Nucleus accumbens (tissue), 56 donors: Measurements from ENCODE around the gene HINT3.
"Not testable (repeated sequence)": the region's sequence is repeated elsewhere in the genome, so short reads cannot be mapped to it uniquely, and the experiment has no call there.

Source experiments
- DNase-seq, 56 donors: peaks; one replicate each; lab custom pipeline; 2025; lab: John Stamatoyannopoulos, UW

HINT3 gene

DNA sequence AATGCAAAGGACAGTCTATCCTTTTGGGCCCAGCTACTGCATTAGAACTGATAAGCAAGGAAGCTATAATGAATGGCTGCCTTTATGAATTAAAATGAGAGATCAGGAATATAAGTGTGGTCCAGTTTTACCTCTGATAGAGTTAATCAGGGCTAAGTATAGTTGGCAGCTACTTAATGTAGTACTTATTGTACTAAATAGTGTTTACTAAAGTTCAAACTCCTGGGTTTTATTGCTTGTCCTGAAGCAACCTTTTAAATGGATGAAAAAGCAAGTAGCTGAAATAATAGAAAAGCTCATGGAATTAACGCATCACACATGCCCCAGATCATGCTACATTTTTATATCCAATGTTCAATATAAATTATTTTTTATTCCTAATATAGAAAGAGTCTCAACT lies 35.1 kb downstream of the HINT3 start:
- no peak for DNase-seq

DNA sequence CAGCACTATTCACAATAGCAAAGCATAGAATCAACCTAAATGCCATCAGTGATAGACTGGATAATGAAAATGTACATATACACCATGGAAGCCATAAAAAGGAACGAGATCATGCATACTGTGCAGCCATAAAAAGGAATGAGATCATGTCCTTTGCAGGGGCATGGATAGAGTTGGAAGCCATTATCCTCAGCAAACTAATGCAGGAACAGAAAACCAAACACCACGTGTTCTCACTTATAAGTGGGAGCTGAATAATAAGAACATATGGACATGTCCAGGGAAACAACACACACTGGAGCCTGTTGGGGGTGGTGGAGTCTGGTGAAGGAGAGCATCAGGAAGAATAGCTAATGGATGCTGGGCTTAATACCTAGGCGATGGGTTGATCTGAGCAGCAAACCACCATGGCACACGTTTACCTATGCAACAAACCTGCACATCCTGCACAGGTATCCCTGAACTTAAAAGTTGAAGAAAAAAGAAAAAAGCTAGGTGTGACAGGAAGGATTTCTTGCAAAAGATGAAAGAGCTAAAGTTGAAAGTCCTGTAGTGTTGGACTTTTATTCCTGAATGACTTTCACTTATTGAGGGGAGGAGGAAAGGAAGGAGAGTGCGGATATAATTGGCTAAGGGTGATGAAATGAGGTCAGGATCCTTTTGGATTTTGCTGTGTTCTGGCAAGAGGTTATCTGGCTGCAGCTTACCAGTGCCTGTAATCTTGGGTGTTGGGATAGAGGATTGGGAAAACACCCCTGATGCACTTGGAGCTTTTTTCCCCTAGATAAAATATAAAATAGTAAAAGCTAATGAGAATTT lies 38.3 kb downstream of the HINT3 start:
- no peak for DNase-seq

DNA sequence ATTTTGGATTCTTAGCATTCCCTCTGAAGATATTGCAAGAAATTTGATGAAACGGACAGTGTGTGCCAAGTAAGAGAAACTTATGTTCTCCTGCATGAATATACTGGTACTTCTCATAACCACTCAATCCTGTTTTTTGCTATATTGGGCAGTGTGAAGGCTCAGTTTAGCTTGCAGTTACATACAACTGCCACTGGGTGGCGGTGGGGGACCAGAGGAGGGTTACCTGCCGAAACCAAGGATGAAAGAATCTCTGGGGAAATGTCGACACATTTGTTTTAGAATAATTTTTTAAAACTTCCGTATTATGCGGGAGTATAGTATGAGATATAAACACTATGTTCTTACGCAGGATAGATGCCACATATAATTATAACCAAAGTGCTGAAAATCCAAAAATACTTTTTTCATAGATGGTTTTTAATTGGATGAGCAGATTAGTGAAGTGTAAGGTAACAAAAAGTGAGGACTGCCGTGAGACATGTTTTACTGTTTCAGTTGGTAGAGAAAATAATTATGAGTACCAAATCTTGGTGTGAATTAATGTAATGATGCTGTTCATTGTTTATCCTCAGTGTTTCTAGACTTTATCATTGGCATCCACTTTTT lies 39.5 kb downstream of the HINT3 start:
- DNase-seq = peak in 47 of 56 donors; percentile 1 to 79 (median 26)

DNA sequence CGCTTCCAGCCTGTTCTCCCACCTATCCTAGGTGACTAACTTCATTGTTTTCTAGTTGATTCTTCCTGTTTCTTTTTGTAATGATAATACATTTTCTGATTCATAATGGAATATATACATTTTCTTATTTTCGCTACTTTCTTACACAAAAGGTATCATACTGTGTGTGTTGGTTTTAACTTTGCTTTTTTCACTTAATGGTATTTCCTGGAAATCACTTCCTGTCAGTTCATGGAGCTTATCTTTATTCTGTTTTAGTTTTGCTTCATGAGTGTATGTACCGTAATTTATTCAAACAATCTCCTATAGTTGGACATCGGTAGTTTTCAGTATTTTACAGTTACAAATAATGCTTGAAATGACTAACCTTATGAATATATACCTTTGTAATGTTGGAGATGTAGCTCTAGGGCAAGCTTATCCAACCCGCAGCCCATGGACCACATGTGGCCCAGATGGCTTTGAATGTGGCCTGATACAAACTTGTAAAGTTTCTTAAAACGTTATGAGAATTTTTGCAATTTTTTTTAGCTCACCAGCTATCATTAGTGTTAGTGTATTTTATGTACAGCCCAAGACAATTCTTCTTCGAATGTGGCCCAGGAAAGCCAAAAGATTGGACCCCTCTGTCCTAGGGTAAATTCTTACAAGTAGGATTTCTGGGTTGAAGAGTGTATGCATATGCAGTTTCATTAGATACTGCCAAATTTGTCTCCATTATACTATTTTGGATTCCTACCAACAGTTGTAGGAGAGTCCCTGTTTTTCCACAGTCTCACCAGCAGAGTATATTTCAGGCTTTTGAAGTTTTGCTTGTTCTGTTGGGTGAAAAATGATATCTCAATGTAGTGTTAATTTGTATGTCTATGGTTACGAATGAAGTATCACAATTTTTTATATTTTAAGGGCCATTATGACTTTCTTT lies 46.4 kb downstream of the HINT3 start:
- DNase-seq = no peak

DNA sequence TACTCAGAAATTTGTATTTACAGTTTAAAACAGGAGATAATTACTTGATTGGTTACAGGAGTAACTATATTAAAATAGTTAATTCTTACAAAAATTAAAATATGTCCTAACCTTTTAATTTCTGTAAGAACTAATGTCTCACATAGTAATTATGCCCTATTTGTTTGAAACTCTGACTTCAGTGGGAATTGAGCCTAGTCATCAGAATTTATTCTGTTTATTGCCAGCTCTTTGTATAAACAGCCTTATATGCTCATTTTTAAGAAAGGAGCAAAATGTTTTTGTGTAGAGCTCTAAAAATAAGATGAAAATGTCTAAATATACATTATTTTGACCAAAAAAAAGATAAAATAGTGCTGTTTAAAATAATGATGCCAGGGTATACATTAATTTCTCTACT lies 51.2 kb downstream of the HINT3 start:
- no peak for DNase-seq

DNA sequence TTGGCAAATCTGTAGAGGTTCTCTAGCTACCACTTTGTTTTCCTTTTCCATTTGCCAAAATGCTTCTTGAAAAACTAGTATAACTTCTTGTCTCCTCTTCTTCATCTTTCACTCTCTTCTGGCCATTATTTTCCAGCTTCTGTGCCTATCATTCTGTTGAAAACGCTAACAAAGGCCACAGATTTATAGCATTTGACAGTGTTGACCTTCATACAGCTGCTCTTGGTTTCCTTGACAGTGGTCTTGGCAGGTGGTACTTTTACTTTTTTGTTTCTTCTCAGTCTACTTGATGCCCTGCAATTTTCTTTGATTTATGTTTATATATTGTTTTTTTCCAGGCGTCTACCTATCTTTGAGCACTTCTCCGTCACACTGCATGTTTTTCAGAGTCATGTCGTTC lies 53.5 kb downstream of the HINT3 start:
- DNase-seq = no peak

DNA sequence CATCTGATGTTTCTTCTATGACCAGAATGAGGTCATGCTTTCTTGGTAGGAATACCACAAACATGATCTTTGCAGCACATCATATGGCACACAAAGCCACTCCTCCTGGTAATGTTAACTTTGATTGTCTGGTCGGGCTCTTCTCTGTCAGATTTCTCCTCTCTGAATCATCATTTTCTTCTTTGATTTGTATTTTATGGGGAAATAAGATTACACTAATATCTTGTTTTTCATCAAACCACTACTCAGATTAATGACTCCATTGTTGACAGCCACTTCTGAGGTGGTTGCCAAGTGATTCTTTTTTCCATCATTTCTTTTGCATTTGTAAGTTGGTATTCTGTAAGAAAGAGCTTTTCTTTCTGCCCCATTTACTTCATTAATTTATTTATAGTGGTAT lies 59.3 kb downstream of the HINT3 start:
- DNase-seq = no peak

DNA sequence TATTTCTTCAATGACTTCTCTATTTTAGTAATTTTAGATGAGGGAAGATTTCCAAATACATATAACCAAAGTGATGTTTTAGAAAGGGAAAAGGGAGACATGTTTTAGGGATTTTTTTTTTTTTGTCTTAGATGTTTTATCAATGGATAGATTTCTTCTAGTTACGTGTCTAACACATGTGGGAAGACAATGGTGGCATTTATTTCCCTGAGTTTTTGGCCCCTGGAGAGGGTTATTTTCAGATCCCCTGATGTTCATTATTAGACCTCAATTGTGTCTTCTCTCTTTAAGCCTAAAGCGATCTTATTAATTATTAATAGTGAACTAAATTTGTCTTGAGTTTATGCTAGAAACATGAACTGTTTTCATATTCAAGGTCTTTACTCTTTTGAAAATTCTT lies 60.0 kb downstream of the HINT3 start:
- no peak for DNase-seq

DNA sequence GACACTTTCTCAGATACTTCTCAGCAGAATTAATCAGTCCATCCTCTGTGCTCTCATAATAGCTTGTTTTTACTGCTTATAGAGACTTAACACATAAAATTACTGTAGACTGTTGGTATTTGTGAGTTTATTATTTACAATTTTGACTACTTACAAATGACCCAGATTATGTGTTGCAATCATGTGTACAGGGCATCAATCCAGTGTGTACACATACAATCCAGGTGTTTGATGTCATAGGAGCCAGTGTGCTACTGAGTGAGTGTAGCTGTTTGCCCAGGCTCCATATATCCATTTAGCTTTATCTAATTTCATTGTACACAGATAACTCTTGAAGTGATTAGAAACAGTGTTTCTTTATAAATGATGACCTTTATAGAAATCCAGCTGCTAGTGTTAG lies 61.1 kb downstream of the HINT3 start:
- no peak for DNase-seq

DNA sequence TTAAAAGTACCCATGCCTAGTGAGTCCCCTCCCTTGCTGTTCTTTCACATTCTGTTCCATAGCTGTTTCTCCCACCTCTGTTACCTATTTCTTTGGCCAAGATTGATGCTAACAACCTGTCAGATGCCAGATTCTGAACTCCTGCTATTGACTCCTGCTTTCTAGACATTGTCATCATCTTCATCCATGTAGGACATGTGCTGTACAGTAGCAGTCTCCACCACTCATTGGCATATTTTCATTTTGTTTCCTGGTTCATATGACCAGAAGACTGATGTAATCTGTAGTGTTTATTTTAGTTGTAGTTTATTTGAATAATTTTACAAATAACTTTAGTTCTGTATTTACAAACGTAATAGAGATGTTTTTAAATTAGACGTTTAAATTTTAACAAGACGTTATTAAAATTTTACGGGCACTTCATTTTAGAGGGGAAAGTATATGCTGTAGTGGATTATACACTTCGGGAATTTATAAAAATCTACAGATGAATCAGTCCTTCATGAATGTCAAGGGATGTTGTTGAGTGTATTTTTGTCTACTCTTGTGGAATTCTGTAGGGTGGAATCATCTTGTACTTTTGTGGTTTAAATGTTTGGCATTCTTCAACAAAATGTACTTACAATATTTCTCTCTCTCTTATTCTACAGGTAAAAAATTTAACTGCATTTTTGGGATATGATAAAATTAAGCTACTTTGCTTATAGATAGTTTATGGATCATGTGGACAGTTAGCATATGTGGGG lies 63.9 kb downstream of the HINT3 start:
- no peak for DNase-seq

DNA sequence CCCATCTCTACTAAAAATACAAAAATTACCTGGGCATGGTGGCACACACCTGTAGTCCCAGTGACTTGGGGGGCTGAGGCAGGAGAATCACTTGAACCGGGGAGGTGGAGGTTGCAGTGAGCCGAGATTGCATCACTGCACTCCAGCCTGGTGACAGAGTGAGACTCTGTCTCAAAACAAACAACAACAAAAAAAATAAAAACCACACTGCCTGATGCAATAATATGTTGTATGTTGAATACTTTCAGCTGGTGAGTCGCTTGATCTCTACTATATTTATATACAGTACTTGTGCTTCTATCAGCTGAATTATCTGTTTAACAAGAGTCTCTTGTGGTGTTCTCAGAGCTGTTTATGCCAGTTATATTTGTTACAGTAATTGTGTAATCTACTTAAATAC lies 66.9 kb downstream of the HINT3 start:
- not testable (repeated sequence) for DNase-seq

DNA sequence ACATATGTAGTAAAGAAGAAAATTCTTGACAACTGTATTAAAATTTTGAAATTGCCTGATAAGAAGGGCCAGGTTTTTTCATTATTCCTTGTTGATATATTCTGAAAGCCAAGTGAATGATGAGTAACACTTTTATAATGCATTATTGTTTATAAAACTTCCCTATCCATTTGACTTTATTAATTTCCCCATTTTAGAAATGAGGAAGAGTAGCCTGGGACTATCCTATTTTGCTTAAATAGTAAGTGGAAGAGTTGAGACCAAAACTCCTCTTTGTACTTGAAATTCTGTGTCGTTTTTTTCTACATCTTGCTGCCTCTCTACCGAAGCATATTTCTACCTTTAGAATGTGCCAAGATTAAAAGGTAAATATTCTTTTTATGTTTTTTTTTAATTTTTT lies 69.4 kb downstream of the HINT3 start:
- no peak for DNase-seq

DNA sequence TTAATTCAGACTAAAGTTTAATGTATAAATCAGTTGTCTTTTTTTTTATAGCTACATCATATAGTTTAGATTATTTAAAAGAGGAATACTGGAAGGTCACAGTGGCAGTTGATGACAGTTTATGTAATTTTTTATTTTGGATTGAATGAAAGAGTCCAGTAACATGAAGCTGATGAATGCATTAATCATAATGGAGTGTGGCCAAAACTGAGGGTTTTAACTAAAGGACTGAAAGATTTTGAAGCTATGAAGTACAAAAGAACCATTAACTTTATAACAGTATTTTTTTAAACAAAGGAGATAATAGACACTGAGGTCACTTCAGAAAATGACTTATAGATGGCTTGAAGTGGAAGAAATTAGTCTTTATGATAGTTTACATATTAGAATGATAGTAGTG lies 71.0 kb downstream of the HINT3 start:
- DNase-seq = no peak
